HL-60 (cell line): Measurements from ENCODE around the gene SIN3A.
"Not testable (repeated sequence)": the region's sequence is repeated elsewhere in the genome, so short reads cannot be mapped to it uniquely, and the experiment has no call there.

Experiments
- DNase-seq, 2 experiments: peaks; one replicate each; pipeline ENCODE4 v3.0.0-alpha.2; 2010 to 2020; ENCODE audit warnings: low read depth in 1 of 2, low spot score in 1 of 2
- H3K27ac ChIP-seq: fragments of 250-450 bp; sonication (Bioruptor Pico); replicated peaks from 2 replicates; pipeline ENCODE4 v1.5.1; 2020; ENCODE audit warnings: mild to moderate bottlenecking, moderate library complexity
- H3K27me3 ChIP-seq: fragments of 250-450 bp; sonication (Bioruptor Pico); 2 replicates; pipeline ENCODE4 v1.5.1; 2021; ENCODE audit warnings: mild to moderate bottlenecking, moderate library complexity; ENCODE audit not compliant: insufficient read depth, poor library complexity, severe bottlenecking
- H3K4me3 ChIP-seq: replicated peaks from 2 replicates; pipeline ENCODE4 v1.5.1; 2011; ENCODE audit warnings: mild to moderate bottlenecking, control low read depth, low read length; ENCODE audit not compliant: insufficient read depth
- GABPA ChIP-seq: IDR thresholded peaks from 2 replicates; pipeline ENCODE4 v1.6.1; 2012; ENCODE audit warnings: low read depth
- POLR2AphosphoS5 ChIP-seq: IDR thresholded peaks from 2 replicates; pipeline ENCODE4 v1.6.1; 2012; ENCODE audit warnings: low read depth
- SPI1 ChIP-seq: IDR thresholded peaks from 2 replicates; pipeline ENCODE4 v1.6.1; 2012; ENCODE audit warnings: low read depth, mild to moderate bottlenecking, borderline replicate concordance
- TF ChIP-seq, protein P1 (sequence below): IDR thresholded peaks from 2 replicates; pipeline ENCODE4 v1.6.1; 2012; ENCODE audit warnings: low read depth; ENCODE audit not compliant: insufficient replicate concordance
- TF ChIP-seq, protein P2 (sequence below): IDR thresholded peaks from one replicate; pipeline ENCODE4 v1.5.1; 2011; ENCODE audit warnings: low read length, control low read depth, inconsistent platforms; ENCODE audit not compliant: insufficient read depth

The SIN3A gene

DNA sequence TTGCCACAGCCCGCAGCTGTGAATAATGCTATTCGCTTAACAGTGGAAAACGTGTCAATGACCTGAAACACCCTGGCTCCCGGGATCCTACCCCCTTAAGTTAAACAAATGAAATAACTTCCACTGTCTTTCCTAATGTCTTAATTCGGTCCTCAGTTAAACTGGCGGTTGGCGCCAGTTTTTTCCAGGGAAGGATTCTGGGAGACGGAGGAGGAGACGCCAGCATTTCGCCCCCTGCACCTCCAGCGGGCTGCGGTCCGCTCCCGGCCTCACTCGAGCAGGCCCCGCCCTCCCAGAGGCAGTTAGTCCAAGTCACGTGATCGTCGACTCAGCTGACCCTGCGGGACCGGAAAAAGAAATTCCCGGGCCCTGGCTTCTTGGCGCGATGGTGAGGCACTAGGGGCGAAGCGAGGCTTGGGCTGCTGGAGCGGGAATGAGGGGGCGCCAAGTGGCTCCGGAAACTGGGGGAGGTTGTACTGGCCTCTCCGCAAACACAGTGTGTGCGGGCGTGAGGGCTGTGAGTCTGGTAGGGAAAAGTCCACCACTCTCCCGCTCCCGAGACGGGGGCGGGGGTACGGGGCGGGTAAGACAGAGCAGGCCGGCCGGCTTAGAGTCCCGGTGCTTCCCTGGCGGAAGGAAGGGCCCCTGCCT is 115.7 kb downstream of the SIN3A start, which contains the start of gene COMMD4:
TSS of gene COMMD4 (plus strand) at position 359 of the 651 bp plus-strand sequence. CDS start at position 386, 27 bp downstream.
- peak; percentile 80 to 92 for DNase-seq
- Histone ChIP-seq H3K4me3 (peak within 1 kb of the TSS; percentile 80), H3K27ac (peak within 1 kb of the TSS; percentile 75), H3K27me3 (no peaks in the 10 kb centered on the region)
- TF ChIP-seq SPI1 (no peak), POLR2AphosphoS5 (peak; percentile 64), GABPA (peak; percentile 50)
- TF ChIP-seq, protein P1, sequence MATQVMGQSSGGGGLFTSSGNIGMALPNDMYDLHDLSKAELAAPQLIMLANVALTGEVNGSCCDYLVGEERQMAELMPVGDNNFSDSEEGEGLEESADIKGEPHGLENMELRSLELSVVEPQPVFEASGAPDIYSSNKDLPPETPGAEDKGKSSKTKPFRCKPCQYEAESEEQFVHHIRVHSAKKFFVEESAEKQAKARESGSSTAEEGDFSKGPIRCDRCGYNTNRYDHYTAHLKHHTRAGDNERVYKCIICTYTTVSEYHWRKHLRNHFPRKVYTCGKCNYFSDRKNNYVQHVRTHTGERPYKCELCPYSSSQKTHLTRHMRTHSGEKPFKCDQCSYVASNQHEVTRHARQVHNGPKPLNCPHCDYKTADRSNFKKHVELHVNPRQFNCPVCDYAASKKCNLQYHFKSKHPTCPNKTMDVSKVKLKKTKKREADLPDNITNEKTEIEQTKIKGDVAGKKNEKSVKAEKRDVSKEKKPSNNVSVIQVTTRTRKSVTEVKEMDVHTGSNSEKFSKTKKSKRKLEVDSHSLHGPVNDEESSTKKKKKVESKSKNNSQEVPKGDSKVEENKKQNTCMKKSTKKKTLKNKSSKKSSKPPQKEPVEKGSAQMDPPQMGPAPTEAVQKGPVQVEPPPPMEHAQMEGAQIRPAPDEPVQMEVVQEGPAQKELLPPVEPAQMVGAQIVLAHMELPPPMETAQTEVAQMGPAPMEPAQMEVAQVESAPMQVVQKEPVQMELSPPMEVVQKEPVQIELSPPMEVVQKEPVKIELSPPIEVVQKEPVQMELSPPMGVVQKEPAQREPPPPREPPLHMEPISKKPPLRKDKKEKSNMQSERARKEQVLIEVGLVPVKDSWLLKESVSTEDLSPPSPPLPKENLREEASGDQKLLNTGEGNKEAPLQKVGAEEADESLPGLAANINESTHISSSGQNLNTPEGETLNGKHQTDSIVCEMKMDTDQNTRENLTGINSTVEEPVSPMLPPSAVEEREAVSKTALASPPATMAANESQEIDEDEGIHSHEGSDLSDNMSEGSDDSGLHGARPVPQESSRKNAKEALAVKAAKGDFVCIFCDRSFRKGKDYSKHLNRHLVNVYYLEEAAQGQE: no peak
- TF ChIP-seq, protein P2, sequence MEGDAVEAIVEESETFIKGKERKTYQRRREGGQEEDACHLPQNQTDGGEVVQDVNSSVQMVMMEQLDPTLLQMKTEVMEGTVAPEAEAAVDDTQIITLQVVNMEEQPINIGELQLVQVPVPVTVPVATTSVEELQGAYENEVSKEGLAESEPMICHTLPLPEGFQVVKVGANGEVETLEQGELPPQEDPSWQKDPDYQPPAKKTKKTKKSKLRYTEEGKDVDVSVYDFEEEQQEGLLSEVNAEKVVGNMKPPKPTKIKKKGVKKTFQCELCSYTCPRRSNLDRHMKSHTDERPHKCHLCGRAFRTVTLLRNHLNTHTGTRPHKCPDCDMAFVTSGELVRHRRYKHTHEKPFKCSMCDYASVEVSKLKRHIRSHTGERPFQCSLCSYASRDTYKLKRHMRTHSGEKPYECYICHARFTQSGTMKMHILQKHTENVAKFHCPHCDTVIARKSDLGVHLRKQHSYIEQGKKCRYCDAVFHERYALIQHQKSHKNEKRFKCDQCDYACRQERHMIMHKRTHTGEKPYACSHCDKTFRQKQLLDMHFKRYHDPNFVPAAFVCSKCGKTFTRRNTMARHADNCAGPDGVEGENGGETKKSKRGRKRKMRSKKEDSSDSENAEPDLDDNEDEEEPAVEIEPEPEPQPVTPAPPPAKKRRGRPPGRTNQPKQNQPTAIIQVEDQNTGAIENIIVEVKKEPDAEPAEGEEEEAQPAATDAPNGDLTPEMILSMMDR: no peak

DNA sequence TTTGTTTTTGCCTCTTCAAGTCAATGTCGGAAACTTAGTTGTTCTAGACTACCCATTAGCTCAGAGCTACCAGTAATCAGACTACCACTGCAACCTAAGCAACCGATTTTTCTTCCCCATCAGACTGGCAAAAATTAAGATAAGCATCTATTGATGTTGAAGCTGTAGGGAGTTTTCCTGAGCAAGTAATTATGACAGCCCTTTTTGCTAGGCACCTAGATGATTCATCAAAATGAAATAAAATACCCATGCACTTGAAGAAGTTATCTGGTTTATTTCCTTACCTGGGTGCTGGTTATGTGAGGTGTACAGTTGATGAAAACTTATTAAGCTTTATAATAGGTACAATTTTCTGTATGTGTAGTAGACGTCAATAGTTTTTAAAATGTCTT is 116.2 kb downstream of the SIN3A start:
- Histone ChIP-seq H3K27me3 (no peaks in the 10 kb centered on the region), H3K27ac (peak overlapping the region; percentile 75), H3K4me3 (peak overlapping the region; percentile 80)
- DNase-seq: no peak
- no peak for TF ChIP-seq SPI1
- TF ChIP-seq, protein P1: no peak
- TF ChIP-seq POLR2AphosphoS5: no peak
- TF ChIP-seq, protein P2: no peak
- no peak for TF ChIP-seq GABPA

DNA sequence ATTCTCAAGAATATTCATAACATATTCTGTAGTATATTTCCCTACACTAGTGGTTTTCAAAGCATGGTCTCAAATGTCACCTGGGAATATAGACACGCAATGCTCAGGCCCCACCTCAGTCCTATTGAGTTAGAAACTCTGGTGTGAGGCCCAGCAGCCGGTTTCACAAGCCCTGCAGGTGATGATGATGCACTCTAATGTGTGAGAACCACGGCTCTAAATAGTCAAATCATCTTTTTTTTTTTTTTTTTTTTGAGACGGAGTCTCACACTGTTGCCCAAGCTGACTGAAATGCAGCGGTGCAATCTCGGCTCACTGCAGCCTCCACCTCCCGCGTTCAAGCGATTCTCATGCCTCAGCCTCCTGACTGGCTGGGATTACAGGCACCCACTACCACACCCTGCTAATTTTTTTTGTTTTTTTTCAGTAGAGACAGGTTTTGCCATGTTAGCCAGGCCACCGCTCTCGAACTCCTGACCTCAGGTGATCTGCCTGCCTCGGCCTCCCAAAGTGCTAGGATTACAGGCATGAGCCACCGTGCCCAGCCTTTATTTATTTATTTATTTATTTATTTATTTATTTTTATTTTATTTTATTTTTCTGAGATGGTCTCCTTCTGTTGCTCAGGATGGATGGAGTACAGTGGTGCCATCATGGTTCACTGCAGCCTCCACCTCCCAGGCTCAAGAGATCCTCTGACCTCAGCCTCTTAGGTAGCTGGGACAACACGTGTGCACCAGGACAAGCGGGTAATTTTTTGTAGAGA is 117.7 kb downstream of the SIN3A start:
- not testable (repeated sequence) for H3K27me3 ChIP-seq, H3K4me3 ChIP-seq, H3K27ac ChIP-seq, DNase-seq

DNA sequence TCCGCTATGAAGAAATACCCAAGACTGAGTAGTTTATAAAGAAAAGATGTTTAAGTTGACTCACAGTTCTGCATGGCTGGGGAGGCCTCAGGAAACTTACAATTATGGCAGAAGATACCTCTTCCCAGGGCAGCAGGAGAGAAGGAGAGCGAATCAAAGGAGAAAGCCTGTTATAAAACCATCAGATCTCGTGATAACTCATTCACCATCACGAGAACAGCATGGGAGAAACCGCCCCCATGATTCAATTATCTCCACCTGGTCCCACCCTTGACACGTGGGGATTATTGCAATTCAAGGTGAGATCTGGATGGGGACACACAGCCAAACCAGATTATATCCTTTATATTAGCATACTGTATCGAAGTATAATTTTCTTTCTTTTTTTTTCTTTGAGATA is 119.4 kb downstream of the SIN3A start:
- not testable (repeated sequence) for H3K4me3 ChIP-seq, H3K27ac ChIP-seq, DNase-seq, H3K27me3 ChIP-seq

DNA sequence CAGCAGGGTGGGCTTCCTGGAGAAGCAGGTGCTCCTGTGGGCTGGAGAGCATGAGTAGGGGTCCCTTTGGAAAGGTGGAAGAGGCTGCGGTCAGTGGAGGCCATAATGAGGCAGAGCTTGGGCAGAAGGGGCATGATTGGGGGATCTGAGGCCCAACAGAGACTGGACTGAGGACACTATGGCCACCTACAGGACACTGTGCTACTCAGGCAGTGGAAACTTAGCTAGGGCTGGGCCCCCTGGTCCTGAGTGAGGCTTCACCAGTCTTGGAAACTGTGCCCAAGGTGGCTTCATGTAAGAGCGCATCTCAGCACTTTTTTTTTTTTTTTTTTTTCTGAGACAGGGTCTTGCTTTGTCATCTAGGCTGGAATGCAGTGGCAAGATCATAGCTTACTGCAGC is 121.9 kb downstream of the SIN3A start:
- DNase-seq: no peak
- no peak overlapping the region for H3K4me3 ChIP-seq
- H3K27ac ChIP-seq: no peak overlapping the region
- H3K27me3 ChIP-seq: no peaks in the 10 kb centered on the region
- TF ChIP-seq, protein P2: no peak
- TF ChIP-seq GABPA: no peak
- no peak for TF ChIP-seq SPI1
- TF ChIP-seq, protein P1: no peak
